ENCODE results near the gene BRD1. TPM values are rescaled to one million over a fixed set of nuclear protein-coding genes. Genes with fewer than 3 reads are reported as not detected.

Gene BRD1
- total RNA-seq, 4 donors from 2014 or later, result 69.3 to 116 (median 81.1) TPM

- no peaks in the 10 kb centered on the region for H3K27me3 ChIP-seq
- peaks cover 5% of the 10 kb centered on the region for H3K36me3 ChIP-seq
- WGBS, result 99% methylated on average over 8 of the region's 17 CpGs
- H3K9me3 ChIP-seq, result no peaks in the 10 kb centered on the region
- H3K27ac ChIP-seq, result no peak overlapping the region
- TF ChIP-seq POLR2AphosphoS5 (IDR thresholded peaks at IDR 0.05) (no peak), POLR2A (IDR thresholded peaks at IDR 0.05) (no peak), EP300 (IDR thresholded peaks at IDR 0.05) (no peak), CTCF (IDR thresholded peaks at IDR 0.05) (no peak)
- no peak for DNase-seq (ENCODE audit: low spot score in 2 of 2)
- H3K4me3 ChIP-seq, result no peak overlapping the region
- peaks cover 38% of the 10 kb centered on the region for H3K4me1 ChIP-seq
Observed at GRCh38 chr22:49829044-49829853, 1.6 kb upstream of the BRD1 start.

GRCh38 chr22:49828599-49828965 lies 909 bp upstream of the BRD1 start:
- Histone ChIP-seq H3K27ac (no peak overlapping the region), H3K27me3 (no peaks in the 10 kb centered on the region)
- WGBS, result 81% methylated on average over 14 of the region's 14 CpGs

GRCh38 chr22:49827271-49827852 lies 311 bp downstream of the BRD1 start:
- TF ChIP-seq POLR2AphosphoS5 (IDR thresholded peaks at IDR 0.05) (no peak), POLR2A (IDR thresholded peaks at IDR 0.05) (no peak), EP300 (IDR thresholded peaks at IDR 0.05) (no peak), CTCF (IDR thresholded peaks at IDR 0.05) (no peak)
- H3K27me3 ChIP-seq, result no peaks in the 10 kb centered on the region
- WGBS, result 0% methylated on average over 5 of the region's 110 CpGs
- DNase-seq (ENCODE audit: low spot score in 2 of 2), result no peak
- no peaks in the 10 kb centered on the region for H3K9me3 ChIP-seq
- H3K4me3 ChIP-seq, result peak overlapping the region; percentile 91
- peak overlapping the region; percentile 96 for H3K27ac ChIP-seq
- H3K4me1 ChIP-seq, result peaks cover 44% of the 10 kb centered on the region
- H3K36me3 ChIP-seq, result peaks cover 23% of the 10 kb centered on the region

More at GRCh38 chr22:49828599-49828965, 909 bp upstream of the BRD1 start:
- peak overlapping the region; percentile 51 for H3K4me3 ChIP-seq
- no peak for DNase-seq (ENCODE audit: low spot score in 2 of 2)
- H3K36me3 ChIP-seq, result peaks cover 11% of the 10 kb centered on the region
- TF ChIP-seq POLR2AphosphoS5 (IDR thresholded peaks at IDR 0.05) (no peak), EP300 (IDR thresholded peaks at IDR 0.05) (no peak), CTCF (IDR thresholded peaks at IDR 0.05) (no peak), POLR2A (IDR thresholded peaks at IDR 0.05) (no peak)
- no peaks in the 10 kb centered on the region for H3K9me3 ChIP-seq
- peaks cover 37% of the 10 kb centered on the region for H3K4me1 ChIP-seq

GRCh38 chr22:49826603-49827270 lies 936 bp downstream of the BRD1 start:
- Histone ChIP-seq H3K27ac (peak overlapping the region; percentile 96), H3K27me3 (no peaks in the 10 kb centered on the region), H3K36me3 (peaks cover 29% of the 10 kb centered on the region), H3K4me1 (peaks cover 50% of the 10 kb centered on the region), H3K9me3 (no peaks in the 10 kb centered on the region), H3K4me3 (peak overlapping the region; percentile 91)
- DNase-seq (ENCODE audit: low spot score in 2 of 2), result no peak
- under 1% methylated on average over 30 of the region's 86 CpGs for WGBS
- TF ChIP-seq CTCF (IDR thresholded peaks at IDR 0.05) (no peak), POLR2AphosphoS5 (IDR thresholded peaks at IDR 0.05) (peak in 1 of 3 donors; percentile 54)

Data from suprapubic skin (tissue), 4 donors.